GM11168 (cell line): ENCODE results near the gene SLC27A6.

Experiments used
- in situ Hi-C: fragments of 300-500 bp; cut with MboI; formaldehyde crosslinking; loops from one replicate; pipeline ENCODE4 v1.12.0; 2022; ENCODE audit warnings: low sequenced_read_pairs; ENCODE audit not compliant: unreplicated experiment

SLC27A6 gene

DNA sequence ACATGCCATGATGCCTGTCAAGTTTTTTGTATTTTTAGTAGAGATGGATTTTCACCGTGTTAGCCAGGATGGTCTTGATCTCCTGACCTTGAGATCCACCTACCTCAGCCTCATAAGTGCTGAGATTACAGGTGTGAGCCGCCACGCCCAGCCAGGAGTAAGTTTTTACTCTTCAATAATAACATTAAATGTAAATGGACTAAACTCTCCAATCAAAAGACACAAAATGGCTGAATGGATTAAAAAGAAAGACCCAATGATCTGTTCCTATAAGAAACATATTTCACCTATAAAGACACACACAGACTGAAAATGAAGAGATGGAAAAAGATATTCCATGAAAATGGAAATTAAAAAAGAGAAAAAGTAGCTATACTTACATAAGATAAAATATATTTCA lies 92.0 kb downstream of the SLC27A6 start:
- in situ Hi-C loops = no loop called here

DNA sequence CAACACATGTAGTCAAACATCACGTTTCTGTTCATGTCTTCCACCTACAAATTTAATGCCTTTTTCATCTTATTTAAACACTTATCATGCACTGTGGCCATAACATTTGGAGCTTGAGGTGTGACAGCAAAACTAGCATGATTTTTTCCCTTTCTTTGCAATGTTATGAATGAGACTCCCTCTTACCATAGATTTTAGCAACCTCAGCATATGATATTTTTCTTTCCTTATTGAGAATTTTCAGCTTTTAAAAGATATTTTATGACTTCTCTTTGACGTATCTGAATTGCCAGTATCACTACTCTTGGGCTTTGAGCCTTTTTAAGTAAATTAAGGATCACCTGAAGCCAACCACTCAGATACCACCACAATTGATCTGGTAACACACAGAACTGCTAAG lies 96.6 kb downstream of the SLC27A6 start:
- in situ Hi-C loops = no loop called here

DNA sequence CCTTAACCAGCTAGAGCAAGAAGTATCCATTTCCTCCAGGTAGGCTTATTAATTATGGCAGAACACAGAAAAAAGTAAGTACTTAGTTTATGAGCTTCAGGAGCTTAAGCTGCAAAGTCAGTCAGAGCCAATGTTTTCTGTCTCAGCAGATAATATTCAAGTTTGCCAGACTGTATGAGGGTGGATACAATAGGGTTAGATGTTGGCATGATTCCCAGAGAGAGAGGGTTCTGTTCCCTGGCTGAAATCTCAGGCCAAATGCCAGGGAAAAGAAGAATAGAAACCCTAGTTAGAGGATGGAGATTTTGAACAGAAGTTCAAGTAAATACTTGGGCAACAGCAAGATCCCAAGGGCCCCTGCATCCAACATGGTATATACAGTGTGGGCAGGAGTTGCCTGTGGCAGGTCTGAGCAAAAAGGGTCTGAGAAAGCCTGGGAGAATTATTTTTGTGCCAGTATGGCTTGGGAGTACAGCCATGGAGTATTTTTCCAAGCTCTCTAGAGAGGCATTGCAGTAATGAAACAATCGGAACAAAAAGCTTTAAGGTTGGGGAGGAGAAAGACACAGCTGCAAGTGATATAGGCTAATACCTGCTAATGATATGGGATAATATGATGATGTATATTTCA lies 98.3 kb downstream of the SLC27A6 start:
- in situ Hi-C loops = no loop called here

DNA sequence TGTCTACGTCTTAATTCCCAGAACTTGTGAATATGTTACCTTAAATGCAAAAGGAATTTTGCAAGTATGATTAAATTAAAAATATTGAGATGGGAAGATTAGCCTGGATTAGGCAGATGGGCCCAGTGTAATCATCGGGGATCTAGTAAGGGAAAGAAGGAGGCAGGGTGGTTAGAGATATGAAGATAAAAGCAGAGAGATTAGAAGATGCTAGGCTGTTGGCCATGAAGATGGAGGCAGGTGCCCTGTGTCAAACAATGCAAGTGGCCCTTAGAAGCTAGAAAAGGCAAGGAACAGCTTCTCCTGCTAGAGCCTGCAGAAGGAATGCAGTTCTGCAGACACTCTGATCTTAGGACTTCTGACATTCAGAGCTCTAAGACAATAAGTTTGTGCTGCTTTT lies 100.4 kb downstream of the SLC27A6 start:
- in situ Hi-C loops = no loop called here

DNA sequence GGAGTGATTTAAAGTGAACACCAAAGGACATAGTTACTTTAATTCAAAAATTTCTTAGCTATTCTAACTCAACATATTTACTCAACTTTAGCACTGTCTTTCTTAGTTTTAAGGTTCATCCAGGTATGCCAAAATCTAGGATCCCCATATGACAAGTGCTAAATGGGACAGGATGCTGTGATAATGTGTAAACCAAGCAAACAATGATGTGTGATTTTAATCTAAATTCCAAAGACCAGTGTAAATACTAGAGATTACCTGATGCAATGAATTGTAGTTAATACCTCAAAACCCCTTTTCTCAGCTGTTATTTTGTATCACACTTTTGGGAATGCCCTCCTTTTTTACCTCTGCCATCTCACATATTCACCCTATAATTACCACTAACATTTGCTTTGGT lies 102.5 kb downstream of the SLC27A6 start:
- in situ Hi-C loops = no loop called here

DNA sequence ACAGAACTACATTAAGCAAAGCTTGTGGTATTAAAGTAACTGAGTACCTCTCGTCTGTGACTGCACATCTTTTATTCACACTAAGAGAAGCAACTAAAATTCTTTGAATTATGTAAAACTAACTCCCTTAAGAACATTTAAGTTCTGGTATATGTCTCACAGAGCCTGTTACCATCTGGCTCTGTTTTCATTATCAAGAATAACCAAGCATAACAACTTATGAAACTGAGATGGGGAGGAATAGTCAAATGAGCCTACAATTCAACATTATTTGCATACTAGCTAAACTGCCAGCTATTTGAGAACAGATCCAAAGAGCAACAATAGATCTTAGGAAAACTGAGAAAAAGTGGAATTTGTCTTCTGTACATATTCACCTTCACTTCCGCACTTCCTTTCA lies 104.0 kb downstream of the SLC27A6 start:
- in situ Hi-C loops = no loop called here

DNA sequence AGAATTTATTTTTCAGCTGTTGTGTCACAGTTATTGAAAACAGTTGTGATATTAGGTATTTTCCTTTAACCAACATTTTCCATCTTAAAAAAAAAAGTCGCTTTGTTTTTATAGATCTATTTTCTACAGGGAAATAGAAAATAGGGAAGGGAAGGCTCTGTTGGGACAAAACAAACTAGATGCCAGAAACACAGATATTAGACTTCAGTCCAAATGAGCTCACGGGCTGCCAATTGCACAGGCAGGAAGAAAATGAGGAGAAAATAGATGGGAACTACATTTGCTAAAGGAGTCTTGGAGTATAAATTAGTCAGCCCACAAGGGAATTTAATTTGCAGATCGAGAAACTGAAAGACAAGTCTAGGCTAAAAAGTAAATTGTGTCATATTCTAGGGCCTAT lies 107.8 kb downstream of the SLC27A6 start:
- in situ Hi-C loops = no loop called here

DNA sequence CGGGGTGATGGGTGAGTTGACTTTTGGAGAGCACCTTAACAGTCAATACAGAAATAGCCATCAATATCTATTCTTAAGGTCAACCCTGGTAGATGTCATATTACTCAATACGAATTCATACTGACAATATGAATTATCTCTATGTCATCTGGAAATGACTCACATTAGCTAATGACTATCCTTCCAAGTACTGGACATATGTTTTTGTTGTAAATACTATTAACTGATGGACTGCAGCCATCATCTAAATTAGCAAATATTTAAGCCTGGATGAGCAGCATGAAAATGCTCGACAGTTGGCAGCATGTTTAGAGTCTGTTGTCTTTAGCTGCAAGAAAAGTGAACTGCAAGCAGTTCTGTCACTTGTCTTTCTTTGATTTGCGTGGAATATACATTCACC lies 109.6 kb downstream of the SLC27A6 start:
- in situ Hi-C loops = no loop called here

DNA sequence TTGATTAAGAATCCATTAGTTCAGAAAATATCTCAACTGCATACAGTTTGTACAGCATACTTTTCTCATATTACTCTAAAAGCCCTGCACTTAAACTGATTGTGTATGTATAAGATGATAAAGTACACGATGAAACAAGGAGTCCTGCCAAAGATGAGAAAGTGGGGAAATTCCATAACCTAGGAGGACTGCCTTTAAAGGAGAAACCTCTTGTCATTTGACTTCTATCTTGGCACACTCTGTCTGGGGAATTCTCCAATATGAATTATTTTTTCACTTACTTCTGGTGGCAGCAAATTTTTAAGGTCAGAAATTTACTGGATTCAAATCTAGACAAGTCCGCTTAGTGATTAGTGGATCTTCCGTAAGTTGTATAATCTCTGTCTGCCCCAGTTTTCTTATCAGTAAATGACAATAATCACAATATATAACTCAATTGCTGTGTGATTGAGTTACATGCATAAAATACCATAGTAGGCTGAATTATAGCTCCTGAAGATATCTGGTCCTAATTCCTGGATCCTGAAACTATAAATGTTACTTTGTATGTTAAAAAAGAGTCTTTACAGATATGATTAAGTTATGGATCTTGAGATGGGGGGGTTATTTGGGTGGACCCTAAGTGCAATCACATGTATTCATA lies 112.3 kb downstream of the SLC27A6 start:
- in situ Hi-C loops = no loop called here

DNA sequence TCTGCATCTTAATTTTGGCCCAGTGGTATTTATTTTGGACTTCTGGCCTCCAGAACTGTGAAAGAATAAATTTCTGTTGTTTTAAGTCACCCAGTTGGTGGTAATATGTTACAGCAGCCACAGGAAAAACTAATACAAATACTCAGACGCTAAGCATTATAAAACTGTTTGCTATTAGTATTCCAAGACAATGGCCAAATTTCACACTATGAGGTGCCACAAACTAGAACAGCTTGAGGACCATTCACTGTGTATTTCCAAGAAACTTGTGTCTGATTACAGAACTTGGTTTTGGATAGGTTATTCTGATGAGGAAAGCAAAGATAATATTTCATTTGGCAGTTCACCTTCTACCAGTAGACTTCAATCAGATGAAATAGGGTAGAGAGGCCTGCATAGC lies 113.0 kb downstream of the SLC27A6 start:
- in situ Hi-C loops = no loop called here

DNA sequence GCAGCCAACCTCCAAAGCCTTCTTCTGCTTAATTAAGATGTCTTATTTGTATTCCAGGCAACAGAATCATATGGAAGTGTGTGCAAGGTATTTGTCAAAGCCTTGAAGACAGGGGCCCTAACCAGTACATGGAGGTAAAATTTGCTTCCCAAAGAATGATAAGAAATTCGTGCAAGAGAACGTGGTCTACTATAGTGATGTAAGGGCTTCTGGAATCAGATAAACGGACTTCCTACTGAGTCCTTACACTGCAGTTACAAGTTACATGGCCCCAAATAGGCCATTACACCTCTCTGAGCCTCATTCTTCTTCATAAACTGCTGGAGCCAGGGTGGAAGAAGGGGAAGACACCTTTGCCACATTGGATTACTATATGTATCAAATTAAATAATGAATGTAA lies 113.4 kb downstream of the SLC27A6 start:
- in situ Hi-C loops = no loop called here

DNA sequence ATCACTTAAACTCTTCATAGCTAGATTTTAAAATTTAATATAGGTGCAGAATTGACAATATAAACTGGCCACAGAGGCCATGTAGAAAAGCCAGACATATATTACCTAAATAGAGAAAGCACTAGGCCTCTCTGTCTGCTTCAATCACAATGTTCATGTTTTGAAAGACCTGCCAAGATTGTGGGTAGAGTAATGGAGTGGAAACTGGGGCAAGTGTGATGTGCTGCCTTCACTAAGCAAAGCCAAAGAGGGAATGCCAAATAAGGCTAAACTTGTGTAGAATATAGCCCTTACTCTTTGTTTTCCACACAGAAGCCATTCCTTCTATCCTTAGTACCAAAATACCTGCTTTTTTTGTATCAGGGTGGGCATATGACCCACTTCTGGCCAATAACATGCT lies 114.2 kb downstream of the SLC27A6 start:
- in situ Hi-C loops = no loop called here

DNA sequence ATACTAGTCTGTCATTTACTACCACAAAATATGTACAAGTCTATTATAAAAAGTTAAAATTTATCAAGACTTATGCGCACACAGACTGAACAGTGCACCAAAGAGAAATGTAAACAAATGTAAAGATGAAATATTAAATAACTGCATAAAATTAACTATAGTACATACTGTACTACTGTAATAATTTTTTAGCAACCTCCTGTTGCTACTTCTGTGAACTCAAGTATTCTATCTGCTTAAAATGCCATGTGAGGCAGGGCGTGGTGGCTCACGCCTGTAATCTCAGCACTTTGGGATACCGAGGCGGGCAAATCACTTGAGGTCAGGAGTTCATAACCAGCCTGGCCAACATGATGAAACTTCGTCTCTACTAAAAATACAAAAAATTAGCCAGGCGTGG lies 115.5 kb downstream of the SLC27A6 start:
- in situ Hi-C loops = no loop called here

DNA sequence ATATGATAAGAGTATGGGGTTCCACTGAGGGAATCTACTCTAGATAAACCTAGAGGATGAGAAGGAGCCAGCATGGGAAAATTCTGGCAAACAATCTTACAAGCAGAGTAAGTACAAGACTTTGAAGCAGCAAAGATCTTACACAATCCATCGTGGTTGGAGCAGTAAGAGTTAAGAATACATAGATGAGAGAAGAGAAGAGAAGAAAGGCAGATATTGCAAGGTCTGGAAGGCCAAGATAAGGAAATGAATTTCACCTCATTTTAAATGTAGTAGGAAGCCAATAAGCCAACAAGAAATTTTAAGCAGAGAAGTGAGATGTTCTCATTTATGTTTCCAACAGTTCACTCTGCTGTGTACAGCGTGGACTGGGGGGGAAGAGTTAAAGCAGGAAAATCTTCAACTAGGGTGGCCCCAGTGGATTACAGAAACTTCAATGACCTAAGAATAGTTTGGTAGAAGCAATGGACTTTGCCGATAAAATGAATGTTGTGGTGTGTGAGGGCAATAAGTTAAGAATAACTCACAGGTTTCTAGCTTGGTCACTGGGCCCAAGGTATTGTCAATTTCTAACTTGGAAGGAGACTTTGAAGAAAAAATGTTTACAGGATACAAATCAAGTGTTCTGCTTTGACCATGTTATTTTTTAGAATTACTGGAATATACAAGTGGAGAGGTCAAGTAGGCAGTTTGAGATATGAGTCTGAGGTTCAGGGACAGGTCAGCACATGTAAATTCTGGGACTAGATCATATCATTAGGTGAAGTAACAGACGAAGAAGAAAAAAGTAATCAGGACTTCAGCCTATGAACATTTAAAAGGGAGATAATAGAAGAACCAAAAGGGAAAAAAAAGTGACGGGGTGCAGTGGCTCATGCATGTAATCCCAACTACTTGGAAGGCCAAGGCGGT lies 117.2 kb downstream of the SLC27A6 start:
- in situ Hi-C loops = no loop called here
